ENCODE data around the gene NXPH2.

DNA sequence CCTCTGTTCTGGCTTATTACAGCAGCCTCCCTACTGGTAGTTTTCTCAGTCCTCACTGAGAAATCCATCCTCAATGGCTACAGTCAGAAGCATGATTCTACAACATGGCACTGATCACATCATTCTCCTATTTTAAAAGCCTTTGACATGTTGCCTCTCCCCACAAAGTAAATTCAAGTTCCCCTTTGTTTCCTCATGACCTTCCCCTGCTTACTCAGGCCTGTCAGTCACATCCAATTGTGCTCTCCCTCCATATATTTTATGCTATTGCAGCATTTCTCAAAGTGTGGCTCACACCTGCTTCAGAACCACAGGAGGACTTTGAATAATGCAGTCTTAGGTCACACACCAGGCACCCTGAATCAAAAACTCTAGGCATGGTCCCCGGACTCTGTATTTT lies 154.0 kb downstream of the NXPH2 start:
- no peak for TF ChIP-seq CTCF (IDR thresholded peaks at IDR 0.05 in 2 of 3, conservative IDR thresholded peaks at IDR 0.05 in 1 of 3; ENCODE audit: insufficient read depth in 2 of 3, low read depth in 1 of 3, low read length in 3 of 3)
- TF ChIP-seq, protein P1, sequence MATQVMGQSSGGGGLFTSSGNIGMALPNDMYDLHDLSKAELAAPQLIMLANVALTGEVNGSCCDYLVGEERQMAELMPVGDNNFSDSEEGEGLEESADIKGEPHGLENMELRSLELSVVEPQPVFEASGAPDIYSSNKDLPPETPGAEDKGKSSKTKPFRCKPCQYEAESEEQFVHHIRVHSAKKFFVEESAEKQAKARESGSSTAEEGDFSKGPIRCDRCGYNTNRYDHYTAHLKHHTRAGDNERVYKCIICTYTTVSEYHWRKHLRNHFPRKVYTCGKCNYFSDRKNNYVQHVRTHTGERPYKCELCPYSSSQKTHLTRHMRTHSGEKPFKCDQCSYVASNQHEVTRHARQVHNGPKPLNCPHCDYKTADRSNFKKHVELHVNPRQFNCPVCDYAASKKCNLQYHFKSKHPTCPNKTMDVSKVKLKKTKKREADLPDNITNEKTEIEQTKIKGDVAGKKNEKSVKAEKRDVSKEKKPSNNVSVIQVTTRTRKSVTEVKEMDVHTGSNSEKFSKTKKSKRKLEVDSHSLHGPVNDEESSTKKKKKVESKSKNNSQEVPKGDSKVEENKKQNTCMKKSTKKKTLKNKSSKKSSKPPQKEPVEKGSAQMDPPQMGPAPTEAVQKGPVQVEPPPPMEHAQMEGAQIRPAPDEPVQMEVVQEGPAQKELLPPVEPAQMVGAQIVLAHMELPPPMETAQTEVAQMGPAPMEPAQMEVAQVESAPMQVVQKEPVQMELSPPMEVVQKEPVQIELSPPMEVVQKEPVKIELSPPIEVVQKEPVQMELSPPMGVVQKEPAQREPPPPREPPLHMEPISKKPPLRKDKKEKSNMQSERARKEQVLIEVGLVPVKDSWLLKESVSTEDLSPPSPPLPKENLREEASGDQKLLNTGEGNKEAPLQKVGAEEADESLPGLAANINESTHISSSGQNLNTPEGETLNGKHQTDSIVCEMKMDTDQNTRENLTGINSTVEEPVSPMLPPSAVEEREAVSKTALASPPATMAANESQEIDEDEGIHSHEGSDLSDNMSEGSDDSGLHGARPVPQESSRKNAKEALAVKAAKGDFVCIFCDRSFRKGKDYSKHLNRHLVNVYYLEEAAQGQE (IDR thresholded peaks at IDR 0.05; ENCODE audit: borderline replicate concordance), result no peak
- TF ChIP-seq, protein P1 (CRISPR knock-in tag; IDR thresholded peaks at IDR 0.05; ENCODE audit: low read depth), result no peak
